SK-N-SH treated with all-trans-retinoic acid at 6 μM for 48 hours (cell line): ENCODE measurements around the gene RPRML.

Experiments
- ATAC-seq: fragments of 200-7000 bp; cut with Tn5 transposase; 3 replicates; pipeline ENCODE4 v1.9.1; 2020; ENCODE audit warnings: mild to moderate bottlenecking, moderate library complexity
- ARNTL ChIP-seq: fragments of 450-650 bp; formaldehyde crosslinking; IDR thresholded peaks from 2 replicates; pipeline ENCODE4 v1.5.0; 2020; ENCODE audit warnings: low read depth, mild to moderate bottlenecking, moderate library complexity, borderline replicate concordance
- BACH2 ChIP-seq: fragments of 250-450 bp; sonication (Bioruptor Pico); IDR thresholded peaks from 2 replicates; pipeline ENCODE4 v1.9.0; 2021; ENCODE audit warnings: mild to moderate bottlenecking, borderline replicate concordance
- CREB5 ChIP-seq: fragments of 250-450 bp; sonication (Bioruptor Pico); IDR thresholded peaks from 2 replicates; pipeline ENCODE4 v1.5.1; 2020; ENCODE audit warnings: low read depth, mild to moderate bottlenecking, moderate library complexity
- CSDC2 ChIP-seq: fragments of 250-450 bp; sonication (Bioruptor Pico); IDR thresholded peaks from 2 replicates; pipeline ENCODE4 v1.5.0; 2020; ENCODE audit warnings: mild to moderate bottlenecking, moderate library complexity
- CSRNP3 ChIP-seq: fragments of 250-450 bp; sonication (Bioruptor Pico); IDR thresholded peaks from 2 replicates; pipeline ENCODE4 v1.5.1; 2021; ENCODE audit warnings: mild to moderate bottlenecking, moderate library complexity
- ESRRG ChIP-seq: fragments of 250-450 bp; sonication (Bioruptor Pico); IDR thresholded peaks from 2 replicates; pipeline ENCODE4 v1.6.1; 2021; ENCODE audit warnings: mild to moderate bottlenecking
- GLIS3 ChIP-seq: fragments of 250-450 bp; sonication (Bioruptor Pico); IDR thresholded peaks from 2 replicates; pipeline ENCODE4 v1.5.0; 2020; ENCODE audit warnings: mild to moderate bottlenecking, moderate library complexity
- ISL1 ChIP-seq: fragments of 250-450 bp; sonication (Bioruptor Pico); IDR thresholded peaks from 2 replicates; pipeline ENCODE4 v2.1.2; 2022; ENCODE audit warnings: mild to moderate bottlenecking, moderate library complexity
- OSR1 ChIP-seq: fragments of 250-450 bp; sonication (Bioruptor Pico); IDR thresholded peaks from 2 replicates; pipeline ENCODE4 v1.8.0; 2022; ENCODE audit warnings: moderate library complexity, mild to moderate bottlenecking, inconsistent platforms
- POU6F1 ChIP-seq: fragments of 250-450 bp; sonication (Bioruptor Pico); IDR thresholded peaks from 2 replicates; pipeline ENCODE4 v1.8.0; 2021; ENCODE audit warnings: low read depth, mild to moderate bottlenecking, moderate library complexity, borderline replicate concordance
- PPARA ChIP-seq: fragments of 250-450 bp; sonication (Bioruptor Pico); IDR thresholded peaks from 2 replicates; pipeline ENCODE4 v1.5.0; 2020; ENCODE audit warnings: mild to moderate bottlenecking, borderline replicate concordance
- RARB ChIP-seq: fragments of 250-450 bp; sonication (Bioruptor Pico); IDR thresholded peaks from 2 replicates; pipeline ENCODE4 v1.8.0; 2021; ENCODE audit warnings: mild to moderate bottlenecking, moderate library complexity
- TCF4 ChIP-seq: fragments of 250-450 bp; sonication (Bioruptor Pico); IDR thresholded peaks from 2 replicates; pipeline ENCODE4 v1.8.0; 2021; ENCODE audit warnings: mild to moderate bottlenecking, moderate library complexity, borderline replicate concordance
- TSHZ2 ChIP-seq: fragments of 250-450 bp; sonication (Bioruptor Pico); IDR thresholded peaks from 2 replicates; pipeline ENCODE4 v1.5.0; 2020; ENCODE audit warnings: mild to moderate bottlenecking, moderate library complexity
- ZC3H10 ChIP-seq: fragments of 250-450 bp; sonication (Bioruptor Pico); IDR thresholded peaks from 2 replicates; pipeline ENCODE4 v1.5.1; 2021; ENCODE audit warnings: mild to moderate bottlenecking, moderate library complexity
- ZFP3 ChIP-seq: fragments of 250-450 bp; sonication (Bioruptor Pico); IDR thresholded peaks from 2 replicates; pipeline ENCODE4 v1.5.0; 2020; ENCODE audit warnings: mild to moderate bottlenecking, moderate library complexity
- ZFP30 ChIP-seq: fragments of 450-650 bp; formaldehyde crosslinking; IDR thresholded peaks from 2 replicates; pipeline ENCODE4 v1.5.0; 2022; ENCODE audit warnings: mild to moderate bottlenecking, moderate library complexity
- ZNF565 ChIP-seq: fragments of 450-650 bp; formaldehyde crosslinking; conservative IDR thresholded peaks from 2 replicates; pipeline ENCODE4 v1.5.0; 2020; ENCODE audit warnings: low read depth, mild to moderate bottlenecking, moderate library complexity
- ZNF70 ChIP-seq: fragments of 450-650 bp; formaldehyde crosslinking; IDR thresholded peaks from 2 replicates; pipeline ENCODE4 v1.5.0; 2020; ENCODE audit warnings: mild to moderate bottlenecking, moderate library complexity
- ZNF8 ChIP-seq: fragments of 450-650 bp; formaldehyde crosslinking; IDR thresholded peaks from 2 replicates; pipeline ENCODE4 v1.5.0; 2020; ENCODE audit warnings: mild to moderate bottlenecking, moderate library complexity

RPRML gene

GRCh38 chr17:46950997-46951621 is 27.9 kb downstream of the RPRML start:
- peak; percentile 12 for ATAC-seq
- TF ChIP-seq ZC3H10 (CRISPR knock-in tag), result no peak
- no peak for TF ChIP-seq ZNF70 (CRISPR knock-in tag)
- TF ChIP-seq CSDC2, result no peak
- no peak for TF ChIP-seq ZNF8 (CRISPR knock-in tag)
- no peak for TF ChIP-seq ARNTL
- no peak for TF ChIP-seq TSHZ2 (CRISPR knock-in tag)
- no peak for TF ChIP-seq ISL1
- TF ChIP-seq TCF4 (CRISPR knock-in tag), result no peak
- TF ChIP-seq GLIS3 (CRISPR knock-in tag), result no peak
- TF ChIP-seq ZFP3 (CRISPR knock-in tag), result no peak
- no peak for TF ChIP-seq ESRRG
- no peak for TF ChIP-seq OSR1 (CRISPR knock-in tag)
- no peak for TF ChIP-seq CSRNP3 (CRISPR knock-in tag)
- TF ChIP-seq CREB5, result no peak
- TF ChIP-seq POU6F1 (CRISPR knock-in tag), result no peak
- TF ChIP-seq BACH2 (CRISPR knock-in tag), result no peak
- no peak for TF ChIP-seq ZFP30 (CRISPR knock-in tag)
- TF ChIP-seq, all 23 proteins: peak for 0

GRCh38 chr17:46950342-46950996 is 28.6 kb downstream of the RPRML start:
- no peak for TF ChIP-seq ZFP3 (CRISPR knock-in tag)
- TF ChIP-seq OSR1 (CRISPR knock-in tag), result no peak
- no peak for TF ChIP-seq GLIS3 (CRISPR knock-in tag)
- no peak for TF ChIP-seq PPARA (CRISPR knock-in tag)
- no peak for TF ChIP-seq POU6F1 (CRISPR knock-in tag)
- no peak for TF ChIP-seq ZNF565 (CRISPR knock-in tag)
- ATAC-seq, result no peak

GRCh38 chr17:46949291-46950174 is 29.5 kb downstream of the RPRML start:
- peak; percentile 51 for ATAC-seq
- no peak for TF ChIP-seq RARB (CRISPR knock-in tag)
- 0 out of 2 replicates have a peak, but pooled peaks have one; percentile 26 for TF ChIP-seq CSRNP3 (CRISPR knock-in tag)
- TF ChIP-seq, all 23 proteins: peak for 1
